AG09309 (cell line): ENCODE measurements around the gene PRXL2B.
"Not testable (repeated sequence)": the region's sequence is repeated elsewhere in the genome, so short reads cannot be mapped to it uniquely, and the experiment has no call there.

Experiments
- DNase-seq: peaks from one replicate; pipeline ENCODE4 v3.0.0-alpha.2; 2010; ENCODE audit warnings: low read depth
- H3K4me3 ChIP-seq: 2 replicates; pipeline ENCODE4 v1.5.1; 2011; ENCODE audit warnings: mild to moderate bottlenecking, low read depth, low read length, moderate library complexity; ENCODE audit not compliant: control insufficient read depth
- TF ChIP-seq, protein P1 (sequence below): IDR thresholded peaks from 2 replicates; pipeline ENCODE4 v1.5.1; 2011; ENCODE audit warnings: mild to moderate bottlenecking, low read depth, low read length, inconsistent platforms; ENCODE audit not compliant: insufficient read depth, control insufficient read depth; ENCODE audit errors: missing control alignments

PRXL2B gene

DNA sequence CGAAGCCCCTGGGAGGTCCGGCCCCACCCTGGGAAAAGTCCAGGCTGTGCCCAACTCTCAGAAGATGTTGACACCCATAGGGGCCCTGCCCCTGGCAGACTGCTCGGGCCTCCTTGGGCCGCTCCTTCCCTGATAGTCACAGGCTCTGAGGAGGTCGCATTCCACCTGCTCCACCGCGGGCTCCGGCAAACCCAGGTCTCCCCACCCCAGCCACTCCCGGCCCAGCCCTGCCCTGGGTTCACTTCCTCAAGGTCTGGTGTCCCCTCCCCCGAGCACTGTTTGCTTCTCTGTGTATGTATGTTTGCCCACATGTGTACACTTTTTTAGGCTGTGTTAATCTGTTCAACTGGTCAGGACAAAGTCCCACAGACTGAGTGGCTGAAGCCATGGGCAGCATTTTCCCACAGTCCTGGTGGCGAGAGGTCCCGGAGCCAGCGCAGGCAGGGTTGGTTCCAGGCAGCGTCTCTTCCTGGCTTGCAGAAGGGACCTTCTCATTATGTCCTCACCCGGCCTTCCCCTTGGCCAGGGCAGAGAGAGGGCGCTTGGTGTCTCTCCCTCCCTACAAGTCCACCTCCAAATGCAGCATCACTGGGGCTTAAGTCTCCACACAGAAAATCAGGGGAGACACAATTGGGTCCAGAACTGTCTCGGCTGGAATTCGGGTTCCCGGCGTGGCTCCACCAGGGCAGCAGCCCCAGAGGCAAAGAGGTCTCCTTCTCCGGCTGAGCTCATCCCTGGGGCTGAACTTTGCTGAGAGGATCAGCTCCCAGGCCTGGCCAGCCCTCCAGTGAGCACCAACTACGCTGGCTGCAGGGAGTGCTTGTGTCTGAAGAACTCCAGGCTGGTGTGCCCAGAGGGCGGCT, 10.5 kb upstream of the PRXL2B start:
- no peak for DNase-seq
- TF ChIP-seq, protein P1, sequence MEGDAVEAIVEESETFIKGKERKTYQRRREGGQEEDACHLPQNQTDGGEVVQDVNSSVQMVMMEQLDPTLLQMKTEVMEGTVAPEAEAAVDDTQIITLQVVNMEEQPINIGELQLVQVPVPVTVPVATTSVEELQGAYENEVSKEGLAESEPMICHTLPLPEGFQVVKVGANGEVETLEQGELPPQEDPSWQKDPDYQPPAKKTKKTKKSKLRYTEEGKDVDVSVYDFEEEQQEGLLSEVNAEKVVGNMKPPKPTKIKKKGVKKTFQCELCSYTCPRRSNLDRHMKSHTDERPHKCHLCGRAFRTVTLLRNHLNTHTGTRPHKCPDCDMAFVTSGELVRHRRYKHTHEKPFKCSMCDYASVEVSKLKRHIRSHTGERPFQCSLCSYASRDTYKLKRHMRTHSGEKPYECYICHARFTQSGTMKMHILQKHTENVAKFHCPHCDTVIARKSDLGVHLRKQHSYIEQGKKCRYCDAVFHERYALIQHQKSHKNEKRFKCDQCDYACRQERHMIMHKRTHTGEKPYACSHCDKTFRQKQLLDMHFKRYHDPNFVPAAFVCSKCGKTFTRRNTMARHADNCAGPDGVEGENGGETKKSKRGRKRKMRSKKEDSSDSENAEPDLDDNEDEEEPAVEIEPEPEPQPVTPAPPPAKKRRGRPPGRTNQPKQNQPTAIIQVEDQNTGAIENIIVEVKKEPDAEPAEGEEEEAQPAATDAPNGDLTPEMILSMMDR = no peak
- no peak overlapping the region for H3K4me3 ChIP-seq

DNA sequence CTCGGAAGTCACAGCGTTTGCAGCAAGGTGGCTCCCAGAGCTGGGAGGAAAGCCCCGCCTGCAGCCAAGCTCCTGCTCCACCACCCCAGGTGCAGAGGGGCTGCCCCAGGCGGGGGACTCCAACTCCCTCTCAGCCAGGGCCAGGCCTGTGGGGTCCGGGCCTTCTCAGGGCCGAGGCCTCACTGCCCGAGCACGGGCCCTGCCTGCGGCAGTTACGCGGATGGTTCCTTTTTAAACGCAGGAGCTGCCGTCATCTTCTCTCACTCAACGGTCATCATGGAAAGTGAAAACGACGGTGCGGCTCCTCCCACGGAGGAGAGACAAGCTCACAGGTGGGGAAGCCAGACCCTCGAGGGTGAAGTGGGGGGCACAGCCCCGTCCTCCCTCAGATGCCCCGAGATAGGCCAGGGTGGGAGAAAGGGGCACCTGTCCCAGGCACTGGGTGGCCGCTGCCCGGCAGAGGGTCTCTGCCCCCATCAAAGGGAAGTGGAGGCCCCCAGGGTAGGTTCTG, 9.0 kb upstream of the PRXL2B start:
- not testable (repeated sequence) for DNase-seq, H3K4me3 ChIP-seq

DNA sequence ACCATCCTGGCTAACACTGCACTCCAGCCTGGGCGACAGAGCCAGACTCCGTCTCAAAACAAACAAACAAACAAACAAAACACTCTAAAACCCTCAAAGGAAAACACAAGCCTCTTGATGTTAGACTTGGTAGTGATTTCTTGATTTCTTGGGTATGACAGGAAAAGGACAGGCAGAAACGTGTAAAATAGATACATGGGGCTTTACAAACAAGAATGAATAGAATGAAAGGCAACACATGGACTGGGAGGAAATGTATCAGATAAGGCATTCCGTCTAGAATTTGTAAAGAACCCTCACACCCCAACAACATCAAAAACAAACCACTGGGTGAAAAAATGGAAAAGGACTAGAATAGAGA, 7.8 kb upstream of the PRXL2B start:
- no peak overlapping the region for H3K4me3 ChIP-seq
- TF ChIP-seq, protein P1 = no peak
- DNase-seq = no peak

DNA sequence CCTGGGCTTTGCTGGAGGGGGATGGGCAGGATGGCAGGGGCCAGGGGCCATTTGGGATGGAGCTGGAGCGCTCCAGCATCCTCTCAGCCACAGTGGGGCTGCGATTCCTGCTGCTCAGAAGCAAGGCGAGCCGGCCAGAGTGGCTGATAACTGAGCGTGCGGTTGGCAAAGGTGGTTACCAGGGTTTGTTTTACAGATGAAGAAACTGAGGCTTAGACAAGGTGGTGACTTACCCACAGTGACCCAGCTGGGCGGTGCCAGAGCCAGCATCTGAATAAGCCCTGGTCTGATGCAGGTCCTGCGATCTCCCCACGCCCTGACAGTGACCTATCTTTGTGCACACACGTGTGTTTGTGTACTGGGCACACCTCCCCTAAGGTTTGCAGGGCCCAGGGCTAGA, 5.9 kb upstream of the PRXL2B start:
- no peak overlapping the region for H3K4me3 ChIP-seq
- TF ChIP-seq, protein P1 = no peak
- no peak for DNase-seq

GRCh38 chr1:2582391-2582790, 4.2 kb upstream of the PRXL2B start:
- no peak overlapping the region for H3K4me3 ChIP-seq
- TF ChIP-seq, protein P1 = no peak
- DNase-seq = no peak

DNA sequence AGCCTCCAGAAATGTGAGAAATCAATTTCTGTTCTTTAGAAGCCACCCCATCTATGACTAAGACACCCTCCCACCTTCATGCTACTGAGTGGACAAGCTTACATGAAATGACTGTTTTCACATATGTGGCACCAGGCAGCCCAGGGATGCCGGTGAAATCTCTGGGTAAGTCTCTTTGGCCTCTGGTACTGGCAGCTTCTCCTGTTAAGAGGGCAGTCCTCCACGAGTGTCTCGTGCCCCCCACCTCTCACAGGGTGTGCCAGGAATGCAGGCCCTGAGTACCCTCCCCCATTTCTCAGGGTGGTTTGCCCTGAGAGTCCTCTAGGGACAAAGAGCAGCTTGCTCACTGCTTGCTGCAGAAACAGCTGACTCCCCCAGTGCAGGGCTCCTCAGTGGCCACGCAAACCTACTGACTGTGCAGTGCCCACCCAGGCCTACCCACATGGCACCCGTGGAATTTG, 3.2 kb upstream of the PRXL2B start:
- TF ChIP-seq, protein P1 = no peak
- H3K4me3 ChIP-seq = no peak overlapping the region
- no peak for DNase-seq

GRCh38 chr1:2583871-2584351, 2.7 kb upstream of the PRXL2B start:
- DNase-seq = no peak

More at GRCh38 chr1:2583871-2584351, 2.7 kb upstream of the PRXL2B start:
- no peak overlapping the region for H3K4me3 ChIP-seq
- TF ChIP-seq, protein P1 = no peak
